OCI-LY3 (cell line): ENCODE data around the gene CREBBP.

Source experiments
- H2AFZ ChIP-seq: fragments of 200-600, 300-600 bp; shearing (Covaris generic); 2 replicates; pipeline ENCODE4 v1.6.0; 2014; ENCODE audit warnings: antibody characterized with exemption, low read depth, low read length
- H3K27ac ChIP-seq: fragments of 200-600, 300-600 bp; sonication (generic); 2 replicates; pipeline ENCODE4 v1.5.1; 2014; ENCODE audit warnings: mild to moderate bottlenecking, low read length, moderate library complexity, mixed read lengths
- H3K27me3 ChIP-seq: fragments of 200-600, 300-600 bp; sonication (generic); 2 replicates; pipeline ENCODE4 v1.6.1; 2014; ENCODE audit warnings: low read depth, low read length, mixed read lengths
- H3K36me3 ChIP-seq: fragments of 200-600, 300-600 bp; sonication (generic); replicated peaks from 2 replicates; pipeline ENCODE3; 2014; ENCODE audit warnings: low read depth, low read length, mixed read lengths
- H3K4me1 ChIP-seq: fragments of 300-600, 200-600 bp; sonication (generic); 2 replicates; pipeline ENCODE4 v1.6.1; 2014; ENCODE audit warnings: low read length, mixed read lengths
- H3K4me2 ChIP-seq: fragments of 200-600, 300-600 bp; sonication (generic); 2 replicates; pipeline ENCODE4 v1.6.1; 2014; ENCODE audit warnings: low read length, mixed read lengths
- H3K4me3 ChIP-seq: fragments of 300-600, 200-600 bp; sonication (generic); 2 replicates; pipeline ENCODE4 v1.5.1; 2014; ENCODE audit warnings: antibody characterized with exemption, mild to moderate bottlenecking, low read length, moderate library complexity
- H3K79me2 ChIP-seq: fragments of 300-600, 200-600 bp; shearing (Covaris generic); 2 replicates; pipeline ENCODE4 v1.6.1; 2014; ENCODE audit warnings: mild to moderate bottlenecking, low read length, mixed read lengths
- H3K9ac ChIP-seq: fragments of 300-600, 200-600 bp; shearing (Covaris generic); 2 replicates; pipeline ENCODE4 v1.6.0; 2014; ENCODE audit warnings: mild to moderate bottlenecking, low read length, moderate library complexity
- H3K9me3 ChIP-seq: fragments of 200-600, 300-600 bp; shearing (Covaris generic); 2 replicates; pipeline ENCODE4 v1.6.1; 2014; ENCODE audit warnings: low read length, mixed read lengths; ENCODE audit not compliant: insufficient read depth
- H4K20me1 ChIP-seq: fragments of 200-600, 300-600 bp; sonication (generic); 2 replicates; pipeline ENCODE4 v1.6.1; 2016; ENCODE audit warnings: low read length, mixed read lengths; ENCODE audit not compliant: insufficient read depth
- CTCF ChIP-seq: fragments of 200-600, 300-600 bp; sonication (generic); IDR thresholded peaks from 2 replicates; pipeline ENCODE4 v1.5.1; 2014; ENCODE audit warnings: antibody characterized with exemption, low read length, low read depth
- EZH2phosphoT487 ChIP-seq: fragments of 200-600 bp; shearing (Covaris generic); IDR thresholded peaks from 2 replicates; pipeline ENCODE4 v1.6.1; 2018; ENCODE audit warnings: antibody characterized with exemption, mixed run types, low read depth

The CREBBP gene

GRCh38 chr16:3755249-3755648 lies 125.3 kb downstream of the CREBBP start:
- Histone ChIP-seq H2AFZ (no peak overlapping the region), H4K20me1 (0 out of 2 replicates have a peak, but pooled peaks cover 5% of the 10 kb centered on the region), H3K9ac (no peak overlapping the region), H3K4me2 (no peak overlapping the region), H3K36me3 (peaks cover 35% of the 10 kb centered on the region), H3K4me3 (no peak overlapping the region), H3K4me1 (no peaks in the 10 kb centered on the region), H3K27me3 (no peaks in the 10 kb centered on the region), H3K27ac (no peak overlapping the region), H3K9me3 (no peaks in the 10 kb centered on the region), H3K79me2 (no peaks in the 10 kb centered on the region)
- TF ChIP-seq CTCF (no peak), EZH2phosphoT487 (no peak)

DNA sequence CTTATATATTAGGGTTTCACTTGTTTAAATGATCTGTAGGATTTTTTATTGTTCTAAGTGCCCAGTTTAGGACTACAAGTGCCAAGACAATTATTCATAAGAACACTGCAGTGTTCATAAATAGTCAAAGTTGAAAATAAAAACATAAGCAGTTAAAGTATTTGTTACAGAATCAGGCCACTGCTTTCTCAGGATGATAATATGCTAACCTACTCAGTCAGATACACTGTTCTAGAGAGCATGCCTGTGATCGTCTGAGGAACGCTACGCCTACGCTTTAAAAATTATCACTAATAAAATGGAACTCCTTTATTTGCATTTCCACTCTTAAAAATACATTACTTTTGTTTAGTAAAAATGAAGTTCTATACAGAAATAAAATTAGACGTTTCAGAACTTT lies 125.7 kb downstream of the CREBBP start:
- H3K4me3 ChIP-seq = no peak overlapping the region
- H3K9ac ChIP-seq = no peak overlapping the region
- no peaks in the 10 kb centered on the region for H3K79me2 ChIP-seq
- H3K4me1 ChIP-seq = no peaks in the 10 kb centered on the region
- H3K9me3 ChIP-seq = no peaks in the 10 kb centered on the region
- no peak overlapping the region for H3K27ac ChIP-seq
- no peaks in the 10 kb centered on the region for H3K27me3 ChIP-seq
- TF ChIP-seq CTCF (no peak), EZH2phosphoT487 (no peak)
- no peak overlapping the region for H2AFZ ChIP-seq
- 0 out of 2 replicates have a peak, but pooled peaks cover 5% of the 10 kb centered on the region for H4K20me1 ChIP-seq
- peaks cover 35% of the 10 kb centered on the region for H3K36me3 ChIP-seq
- H3K4me2 ChIP-seq = no peak overlapping the region

GRCh38 chr16:3754081-3754703 lies 126.3 kb downstream of the CREBBP start:
- Histone ChIP-seq H3K27me3 (no peaks in the 10 kb centered on the region), H3K4me2 (no peak overlapping the region), H3K36me3 (peaks cover 35% of the 10 kb centered on the region), H3K9me3 (no peaks in the 10 kb centered on the region), H2AFZ (no peak overlapping the region), H3K27ac (no peak overlapping the region), H3K4me1 (no peaks in the 10 kb centered on the region), H4K20me1 (0 out of 2 replicates have a peak, but pooled peaks cover 5% of the 10 kb centered on the region), H3K9ac (no peak overlapping the region), H3K79me2 (no peaks in the 10 kb centered on the region), H3K4me3 (no peak overlapping the region)
- no peak for TF ChIP-seq CTCF
- no peak for TF ChIP-seq EZH2phosphoT487

GRCh38 chr16:3752984-3753383 lies 127.5 kb downstream of the CREBBP start:
- Histone ChIP-seq H4K20me1 (0 out of 2 replicates have a peak, but pooled peaks cover 5% of the 10 kb centered on the region), H3K9me3 (no peaks in the 10 kb centered on the region), H2AFZ (no peak overlapping the region), H3K4me1 (no peaks in the 10 kb centered on the region), H3K4me3 (no peak overlapping the region), H3K27ac (no peak overlapping the region), H3K79me2 (no peaks in the 10 kb centered on the region), H3K9ac (no peak overlapping the region), H3K4me2 (no peak overlapping the region), H3K27me3 (no peaks in the 10 kb centered on the region), H3K36me3 (peaks cover 28% of the 10 kb centered on the region)
- TF ChIP-seq EZH2phosphoT487 = no peak
- no peak for TF ChIP-seq CTCF
